GM21576 (cell line): Measurements from ENCODE around the gene ARHGEF17.

Experiments used
- ATAC-seq: cut with Tn5 transposase; IDR thresholded peaks from one replicate; pipeline ENCODE4 v1.9.1; 2021; ENCODE audit warnings: mild to moderate bottlenecking, moderate library complexity; ENCODE audit not compliant: unreplicated experiment

Gene ARHGEF17

GRCh38 chr11:73355109-73355508 lies 47.0 kb downstream of the ARHGEF17 start:
- no peak for ATAC-seq

- ATAC-seq = no peak
These were observed 49.1 kb downstream of the ARHGEF17 start for GRCh38 chr11:73356979-73357860.

- ATAC-seq = no peak
These were observed 50.0 kb downstream of the ARHGEF17 start for GRCh38 chr11:73358071-73358470.

GRCh38 chr11:73359341-73359740 lies 51.3 kb downstream of the ARHGEF17 start:
- no peak for ATAC-seq

GRCh38 chr11:73359930-73360742 lies 52.1 kb downstream of the ARHGEF17 start:
- ATAC-seq = no peak

- ATAC-seq = no peak
These were observed 52.8 kb downstream of the ARHGEF17 start for GRCh38 chr11:73360743-73361369.

GRCh38 chr11:73361953-73362776 lies 54.1 kb downstream of the ARHGEF17 start:
- ATAC-seq = no peak

- no peak for ATAC-seq
These were observed 55.1 kb downstream of the ARHGEF17 start for GRCh38 chr11:73363147-73363546.

GRCh38 chr11:73365352-73366264 lies 57.5 kb downstream of the ARHGEF17 start:
- no peak for ATAC-seq

- ATAC-seq = no peak
These were observed 58.2 kb downstream of the ARHGEF17 start for GRCh38 chr11:73366265-73366610.

- no peak for ATAC-seq
These were observed 58.9 kb downstream of the ARHGEF17 start for GRCh38 chr11:73366953-73367352.

- ATAC-seq = no peak
These were observed 59.5 kb downstream of the ARHGEF17 start for GRCh38 chr11:73367482-73368024.

GRCh38 chr11:73372375-73372993 lies 64.4 kb downstream of the ARHGEF17 start:
- ATAC-seq = no peak

GRCh38 chr11:73374151-73374550 lies 66.1 kb downstream of the ARHGEF17 start:
- ATAC-seq = no peak

- peak; percentile 3 for ATAC-seq
These were observed 67.7 kb downstream of the ARHGEF17 start for GRCh38 chr11:73375830-73376159.

- peak; percentile 71 for ATAC-seq
These were observed 68.2 kb downstream of the ARHGEF17 start, which contains the start of gene RELT for GRCh38 chr11:73376160-73376802. Gene RELT, plus strand, starts transcription at chr11:73376399. Its CDS starts 12,738 bp downstream, at chr11:73389137.

- no peak for ATAC-seq
These were observed 68.9 kb downstream of the ARHGEF17 start for GRCh38 chr11:73376803-73377629.
